Astrocyte (in vitro differentiated cells and primary cell): Measurements from ENCODE around the gene C5orf63.

Experiments
- EZH2 ChIP-seq: IDR thresholded peaks from 2 replicates; pipeline ENCODE4 v1.6.1; 2012; ENCODE audit warnings: mild to moderate bottlenecking, low read length, inconsistent platforms; ENCODE audit not compliant: insufficient read depth
- TF ChIP-seq, protein P1 (sequence below): IDR thresholded peaks from 2 replicates; pipeline ENCODE4 v1.5.1; 2011; ENCODE audit warnings: low read depth, mild to moderate bottlenecking, inconsistent platforms, low read length, moderate library complexity; ENCODE audit not compliant: insufficient read depth

GRCh38 chr5:127094161-127094814 is 21.0 kb upstream of the C5orf63 start:
- TF ChIP-seq, protein P1, sequence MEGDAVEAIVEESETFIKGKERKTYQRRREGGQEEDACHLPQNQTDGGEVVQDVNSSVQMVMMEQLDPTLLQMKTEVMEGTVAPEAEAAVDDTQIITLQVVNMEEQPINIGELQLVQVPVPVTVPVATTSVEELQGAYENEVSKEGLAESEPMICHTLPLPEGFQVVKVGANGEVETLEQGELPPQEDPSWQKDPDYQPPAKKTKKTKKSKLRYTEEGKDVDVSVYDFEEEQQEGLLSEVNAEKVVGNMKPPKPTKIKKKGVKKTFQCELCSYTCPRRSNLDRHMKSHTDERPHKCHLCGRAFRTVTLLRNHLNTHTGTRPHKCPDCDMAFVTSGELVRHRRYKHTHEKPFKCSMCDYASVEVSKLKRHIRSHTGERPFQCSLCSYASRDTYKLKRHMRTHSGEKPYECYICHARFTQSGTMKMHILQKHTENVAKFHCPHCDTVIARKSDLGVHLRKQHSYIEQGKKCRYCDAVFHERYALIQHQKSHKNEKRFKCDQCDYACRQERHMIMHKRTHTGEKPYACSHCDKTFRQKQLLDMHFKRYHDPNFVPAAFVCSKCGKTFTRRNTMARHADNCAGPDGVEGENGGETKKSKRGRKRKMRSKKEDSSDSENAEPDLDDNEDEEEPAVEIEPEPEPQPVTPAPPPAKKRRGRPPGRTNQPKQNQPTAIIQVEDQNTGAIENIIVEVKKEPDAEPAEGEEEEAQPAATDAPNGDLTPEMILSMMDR, result no peak
- no peak for TF ChIP-seq EZH2
